GM08714 (cell line): ENCODE measurements around the gene DBF4B.

Experiments
- H3K4me3 ChIP-seq: fragments of 200-500 bp; sonication (Bioruptor generic); 2 replicates; pipeline ENCODE4 v1.5.1; 2014; ENCODE audit warnings: mild to moderate bottlenecking, low read length, inconsistent platforms
- ZNF274 ChIP-seq: IDR thresholded peaks from 2 replicates; pipeline ENCODE4 v1.6.1; 2012; ENCODE audit warnings: mild to moderate bottlenecking, low read depth, low read length

Gene DBF4B

GRCh38 chr17:44761932-44762810 is 53.7 kb downstream of the DBF4B start:
- no peak overlapping the region for H3K4me3 ChIP-seq
- no peak for TF ChIP-seq ZNF274

- H3K4me3 ChIP-seq, result no peak overlapping the region
- no peak for TF ChIP-seq ZNF274
Measured at GRCh38 chr17:44763170-44763569, 54.7 kb downstream of the DBF4B start.

- TF ChIP-seq ZNF274, result no peak
- no peak overlapping the region for H3K4me3 ChIP-seq
Measured at GRCh38 chr17:44765965-44766364, 57.5 kb downstream of the DBF4B start.

- TF ChIP-seq ZNF274, result no peak
- no peak overlapping the region for H3K4me3 ChIP-seq
Measured at GRCh38 chr17:44766409-44767038, 58.1 kb downstream of the DBF4B start.

GRCh38 chr17:44767493-44767892 is 59.0 kb downstream of the DBF4B start:
- H3K4me3 ChIP-seq, result no peak overlapping the region
- no peak for TF ChIP-seq ZNF274

GRCh38 chr17:44768505-44769142 is 60.2 kb downstream of the DBF4B start:
- H3K4me3 ChIP-seq, result no peak overlapping the region
- no peak for TF ChIP-seq ZNF274

- no peak for TF ChIP-seq ZNF274
- H3K4me3 ChIP-seq, result no peak overlapping the region
Measured at GRCh38 chr17:44769230-44769629, 60.8 kb downstream of the DBF4B start.

GRCh38 chr17:44769647-44770084 is 61.2 kb downstream of the DBF4B start:
- TF ChIP-seq ZNF274, result no peak
- no peak overlapping the region for H3K4me3 ChIP-seq

GRCh38 chr17:44770166-44770925 is 61.9 kb downstream of the DBF4B start:
- no peak overlapping the region for H3K4me3 ChIP-seq
- no peak for TF ChIP-seq ZNF274

- no peak overlapping the region for H3K4me3 ChIP-seq
- TF ChIP-seq ZNF274, result no peak
Measured at GRCh38 chr17:44772308-44773045, 64.0 kb downstream of the DBF4B start.

- TF ChIP-seq ZNF274, result no peak
- H3K4me3 ChIP-seq, result no peak overlapping the region
Measured at GRCh38 chr17:44773140-44773539, 64.7 kb downstream of the DBF4B start.

- peak overlapping the region; percentile 57; the same call in 1 of the 2 replicates for H3K4me3 ChIP-seq
- no peak for TF ChIP-seq ZNF274
Measured at GRCh38 chr17:44774271-44775135, 66.0 kb downstream of the DBF4B start.
